HEK293 (cell line): Measurements from ENCODE around the gene FHIT.

Experiments used
- CTCF ChIA-PET: fragments of 350-600 bp; formaldehyde crosslinking; extraction: SDS; loops from one replicate; lab custom pipeline; 2021; ENCODE audit warnings: antibody characterized with exemption; lab: Yijun Ruan, JAX
- POLR2A ChIA-PET: fragments of 300-600 bp; formaldehyde crosslinking; extraction: SDS; loops from one replicate; lab custom pipeline; 2020; ENCODE audit warnings: antibody characterized with exemption, inconsistent platforms; lab: Yijun Ruan, JAX
- H3K27ac ChIP-seq: fragments of 200-500 bp; sonication (Bioruptor generic); 2 replicates; pipeline ENCODE4 v1.5.1; 2014; ENCODE audit warnings: low read depth, low read length, control low read depth, inconsistent platforms; ENCODE audit errors: extremely low read depth
- H3K36me3 ChIP-seq, 2 experiments: fragments of 200-500 bp in 1 of 2; sonication (Bioruptor generic) in 1 of 2; 1 replicate in 1 of 2; 2 replicates in 1 of 2; pipeline ENCODE4 v1.5.1; 2014 to 2017; ENCODE audit warnings: inconsistent platforms in 2 of 2, low read length in 2 of 2; ENCODE audit not compliant: control insufficient read depth in 2 of 2, insufficient read depth in 1 of 2
- H3K4me1 ChIP-seq: fragments of 200-500 bp; sonication (Bioruptor generic); 2 replicates; pipeline ENCODE4 v1.5.1; 2014; ENCODE audit warnings: mild to moderate bottlenecking, low read length, inconsistent platforms; ENCODE audit not compliant: control insufficient read depth, insufficient read depth
- H3K4me3 ChIP-seq: 2 replicates; pipeline ENCODE4 v1.5.1; 2011; ENCODE audit warnings: low read depth, mild to moderate bottlenecking, control low read depth, low read length, moderate library complexity
- H3K9me3 ChIP-seq: fragments of 200-500 bp; sonication (Bioruptor generic); 2 replicates; pipeline ENCODE4 v1.5.1; 2014; ENCODE audit warnings: low read depth, low read length, inconsistent platforms; ENCODE audit not compliant: control insufficient read depth, insufficient read depth
- BCL11A ChIP-seq: fragments of 450-650 bp; formaldehyde crosslinking; IDR thresholded peaks from 2 replicates; pipeline ENCODE4 v1.5.1; 2016; ENCODE audit warnings: low read depth, missing biosample characterization, missing genetic modification characterization
- BCL11B ChIP-seq: fragments of 450-650 bp; formaldehyde crosslinking; IDR thresholded peaks from 2 replicates; pipeline ENCODE4 v1.5.1; 2016; ENCODE audit warnings: low read depth, missing biosample characterization, missing genetic modification characterization
- FEZF1 ChIP-seq: fragments of 450-650 bp; formaldehyde crosslinking; IDR thresholded peaks from 2 replicates; pipeline ENCODE4 v1.5.1; 2016; ENCODE audit warnings: missing biosample characterization, missing genetic modification characterization
- KLF1 ChIP-seq: fragments of 450-650 bp; formaldehyde crosslinking; IDR thresholded peaks from 2 replicates; pipeline ENCODE4 v1.5.1; 2016; ENCODE audit warnings: missing biosample characterization, missing genetic modification characterization
- PRDM2 ChIP-seq: fragments of 450-650 bp; formaldehyde crosslinking; IDR thresholded peaks from 2 replicates; pipeline ENCODE4 v1.5.1; 2016; ENCODE audit warnings: missing biosample characterization, missing genetic modification characterization, borderline replicate concordance
- PRDM6 ChIP-seq: fragments of 450-650 bp; formaldehyde crosslinking; IDR thresholded peaks from 2 replicates; pipeline ENCODE4 v1.5.1; 2017; ENCODE audit warnings: missing biosample characterization, missing genetic modification characterization
- SALL2 ChIP-seq: fragments of 450-650 bp; formaldehyde crosslinking; IDR thresholded peaks from 2 replicates; pipeline ENCODE4 v1.5.0; 2017; ENCODE audit warnings: missing biosample characterization, mild to moderate bottlenecking, missing genetic modification characterization, borderline replicate concordance
- SCRT2 ChIP-seq: fragments of 450-650 bp; formaldehyde crosslinking; IDR thresholded peaks from 2 replicates; pipeline ENCODE4 v1.5.1; 2016; ENCODE audit warnings: missing biosample characterization, missing genetic modification characterization
- SETDB1 ChIP-seq: IDR thresholded peaks from one replicate; pipeline ENCODE4 v1.6.1; 2017; ENCODE audit warnings: mild to moderate bottlenecking, low read length, moderate library complexity, mixed read lengths; ENCODE audit not compliant: insufficient read length
- ZBTB21 ChIP-seq: fragments of 450-650 bp; formaldehyde crosslinking; IDR thresholded peaks from 2 replicates; pipeline ENCODE4 v1.5.1; 2017; ENCODE audit warnings: missing biosample characterization, missing genetic modification characterization
- ZNF19 ChIP-seq: fragments of 450-650 bp; formaldehyde crosslinking; IDR thresholded peaks from 2 replicates; pipeline ENCODE4; 2016; ENCODE audit warnings: missing biosample characterization, missing genetic modification characterization, low read depth
- ZNF280D ChIP-seq: fragments of 450-650 bp; formaldehyde crosslinking; IDR thresholded peaks from 2 replicates; pipeline ENCODE4 v1.5.1; 2016; ENCODE audit warnings: missing biosample characterization, missing genetic modification characterization
- ZNF292 ChIP-seq: fragments of 450-650 bp; formaldehyde crosslinking; IDR thresholded peaks from 2 replicates; pipeline ENCODE4 v1.5.1; 2016; ENCODE audit warnings: low read depth, missing biosample characterization, missing genetic modification characterization, borderline replicate concordance
- ZNF624 ChIP-seq: fragments of 450-650 bp; formaldehyde crosslinking; IDR thresholded peaks from 2 replicates; pipeline ENCODE4 v1.5.1; 2017; ENCODE audit warnings: missing biosample characterization, missing genetic modification characterization
- ZXDB ChIP-seq: fragments of 450-650 bp; formaldehyde crosslinking; IDR thresholded peaks from 2 replicates; pipeline ENCODE4 v1.5.1; 2016; ENCODE audit warnings: missing biosample characterization, missing genetic modification characterization

Gene FHIT

GRCh38 chr3:59727902-59728586 is 1523.2 kb downstream of the FHIT start:
- CTCF ChIA-PET: no interaction called here

GRCh38 chr3:59726279-59726678 is 1525.0 kb downstream of the FHIT start:
- POLR2A ChIA-PET: no interaction called here
- no peaks in the 10 kb centered on the region for H3K9me3 ChIP-seq
- H3K4me1 ChIP-seq: no peaks in the 10 kb centered on the region
- no peaks in the 10 kb centered on the region for H3K36me3 ChIP-seq
- CTCF ChIA-PET: no interaction called here
- no peak overlapping the region for H3K4me3 ChIP-seq
- TF ChIP-seq PRDM6 (tag by site-specific recombination) (no peak), BCL11A (tag by site-specific recombination) (no peak), ZXDB (tag by site-specific recombination) (no peak), ZNF292 (tag by site-specific recombination) (no peak), ZNF19 (tag by site-specific recombination) (no peak), BCL11B (tag by site-specific recombination) (no peak), KLF1 (tag by site-specific recombination) (no peak)
- TF ChIP-seq, all 188 proteins: peak for 0
- no peak overlapping the region for H3K27ac ChIP-seq

More at GRCh38 chr3:59727902-59728586, 1523.2 kb downstream of the FHIT start:
- no peak overlapping the region for H3K27ac ChIP-seq
- TF ChIP-seq ZNF624: no peak
- peak; percentile 28; the same call in 1 of the 2 replicates for TF ChIP-seq FEZF1 (tag by site-specific recombination)
- TF ChIP-seq, all 188 proteins: peak for 1
- Histone ChIP-seq H3K9me3 (no peaks in the 10 kb centered on the region), H3K36me3 (no peaks in the 10 kb centered on the region), H3K4me1 (no peaks in the 10 kb centered on the region), H3K4me3 (no peak overlapping the region)
- POLR2A ChIA-PET: no interaction called here

GRCh38 chr3:59717679-59718205 is 1533.5 kb downstream of the FHIT start:
- Histone ChIP-seq H3K4me1 (no peaks in the 10 kb centered on the region), H3K36me3 (no peaks in the 10 kb centered on the region), H3K27ac (no peak overlapping the region)
- CTCF ChIA-PET: interaction anchor here (0.9 kb wide), 1 partner anchor 409 kb away, joined by 4 read pairs; no protein-coding TSS in a partner anchor
- TF ChIP-seq ZNF624 (no peak), SALL2 (tag by site-specific recombination) (no peak)
- TF ChIP-seq, all 188 proteins: peak for 0
- no peaks in the 10 kb centered on the region for H3K9me3 ChIP-seq
- POLR2A ChIA-PET: no interaction called here
- no peak overlapping the region for H3K4me3 ChIP-seq

GRCh38 chr3:59714066-59714465 is 1537.2 kb downstream of the FHIT start:
- H3K36me3 ChIP-seq: no peaks in the 10 kb centered on the region
- ChIA-PET POLR2A (no interaction called here), CTCF (no interaction called here)
- no peaks in the 10 kb centered on the region for H3K9me3 ChIP-seq
- H3K4me1 ChIP-seq: no peaks in the 10 kb centered on the region
- H3K4me3 ChIP-seq: no peak overlapping the region
- H3K27ac ChIP-seq: no peak overlapping the region
- TF ChIP-seq SCRT2: no peak
- TF ChIP-seq ZNF280D (tag by site-specific recombination): no peak
- TF ChIP-seq ZBTB21: no peak
- TF ChIP-seq SETDB1: no peak
- no peak for TF ChIP-seq PRDM2 (tag by site-specific recombination)
